K562 (cell line): ENCODE measurements around the gene SERAC1. TPM values are rescaled to one million over a fixed set of nuclear protein-coding genes. Genes with fewer than 3 reads are reported as not detected.

Source experiments
- ATAC-seq: fragments of 200-7000 bp; cut with Tn5 transposase; 3 replicates; pipeline ENCODE4 v1.9.1; 2020; ENCODE audit warnings: moderate library complexity
- BruUV-seq: library from RNA; stranded (reverse); fragments of 400-500 nt; replicated peaks from 2 replicates; lab custom pipeline; 2021; lab: Mats Ljungman, UMichigan
- CTCF ChIA-PET: fragments of 300-600 bp; formaldehyde crosslinking; extraction: SDS; loops from one replicate; lab custom pipeline; 2021; ENCODE audit warnings: low intra/inter-chr PET ratio; lab: Yijun Ruan, JAX
- POLR2A ChIA-PET: fragments of 300-600, 350-650 bp; sonication (Branson Sonifier 250); formaldehyde crosslinking; extraction: SDS; loops from one replicate; lab custom pipeline; 2021; ENCODE audit warnings: antibody characterized with exemption, inconsistent platforms; lab: Yijun Ruan, JAX
- DNase-seq, 4 experiments: peaks; one replicate each; pipeline versions ENCODE4 v3.0.0 to v3.0.0-alpha.2; 2011 to 2018; ENCODE audit warnings: low spot score in 3 of 4, mixed read lengths in 3 of 4; ENCODE audit errors: extremely low read depth in 1 of 4
- FAIRE-seq: peaks from 2 replicates; lab custom pipeline; 2011; peaks lifted over from hg19 to GRCh38; lab: Jason Lieb, UNC
- H2AFZ ChIP-seq: 2 replicates; pipeline ENCODE4 v1.6.0; 2011; ENCODE audit warnings: low read depth, low read length, control low read depth, inconsistent platforms
- H3K27ac ChIP-seq: fragments of 200-600 bp; 3 replicates; pipeline ENCODE4 v1.8.0; 2011; ENCODE audit warnings: low read depth, mild to moderate bottlenecking, control low read depth, inconsistent platforms, low read length, moderate library complexity, mixed read lengths; ENCODE audit errors: extremely low read depth
- H3K27me3 ChIP-seq, 2 experiments: fragments of 300-600 bp in 1 of 2; 2 replicates in 1 of 2; 3 replicates in 1 of 2; pipeline versions ENCODE4 v1.6.0 to v1.8.0; 2011; ENCODE audit warnings: inconsistent platforms in 2 of 2, low read length in 2 of 2, mild to moderate bottlenecking in 1 of 2, mixed read lengths in 1 of 2, moderate library complexity in 1 of 2; ENCODE audit not compliant: control insufficient read depth in 2 of 2, insufficient read depth in 2 of 2
- H3K36me3 ChIP-seq: fragments of 300-600 bp; 3 replicates; pipeline ENCODE4 v1.8.0; 2011; ENCODE audit warnings: mild to moderate bottlenecking, low read length, inconsistent platforms; ENCODE audit not compliant: control insufficient read depth, insufficient read depth
- H3K4me1 ChIP-seq, 2 experiments: fragments of 200-600 bp in 1 of 2; replicated peaks in 1 of 2; 2 replicates in 1 of 2; 3 replicates in 1 of 2; pipeline versions ENCODE4 v1.5.1 to v1.8.0; 2011; ENCODE audit warnings: inconsistent platforms in 2 of 2, low read length in 2 of 2, mild to moderate bottlenecking in 1 of 2, mixed read lengths in 1 of 2, moderate library complexity in 1 of 2; ENCODE audit not compliant: control insufficient read depth in 2 of 2, insufficient read depth in 2 of 2
- H3K4me2 ChIP-seq: 2 replicates; pipeline ENCODE4 v1.6.1; 2011; ENCODE audit warnings: low read length, control low read depth, inconsistent platforms, mixed read lengths; ENCODE audit not compliant: insufficient read depth
- H3K4me3 ChIP-seq: fragments of 200-600 bp; sonication (generic), shearing (Covaris generic); 2 replicates; pipeline ENCODE4 v1.5.1; 2016; ENCODE audit warnings: control low read depth, inconsistent platforms
- H3K79me2 ChIP-seq: fragments of 200-600 bp; 3 replicates; pipeline ENCODE4 v1.8.0; 2011; ENCODE audit warnings: low read length, inconsistent platforms; ENCODE audit not compliant: control insufficient read depth, insufficient read depth
- H3K9ac ChIP-seq, 2 experiments: 2 replicates each; pipeline versions ENCODE4 v1.6.0 to v1.6.1; 2011; ENCODE audit warnings: low read depth in 2 of 2, low read length in 2 of 2, control low read depth in 1 of 2, inconsistent platforms in 1 of 2, mild to moderate bottlenecking in 1 of 2, mixed read lengths in 1 of 2; ENCODE audit not compliant: insufficient read depth in 1 of 2
- H3K9me1 ChIP-seq: one replicate; pipeline ENCODE4 v1.6.0; 2011; ENCODE audit warnings: inconsistent platforms, mild to moderate bottlenecking, low read length, moderate library complexity; ENCODE audit not compliant: control insufficient read depth, insufficient read depth
- H3K9me3 ChIP-seq: replicated peaks from 2 replicates; pipeline ENCODE4 v1.5.1; 2011; ENCODE audit warnings: low read depth, low read length, inconsistent platforms; ENCODE audit not compliant: control insufficient read depth, insufficient read depth
- H4K20me1 ChIP-seq: replicated peaks from 2 replicates; pipeline ENCODE4 v1.6.1; 2011; ENCODE audit warnings: low read length, inconsistent platforms, mixed read lengths; ENCODE audit not compliant: control insufficient read depth, insufficient read depth
- ARHGAP35 ChIP-seq: fragments of 450-650 bp; IDR thresholded peaks from 2 replicates; pipeline ENCODE4 v1.6.1; 2018; ENCODE audit not compliant: partially characterized antibody
- HIVEP1 ChIP-seq: fragments of 250-450 bp; sonication (Bioruptor Pico); IDR thresholded peaks from 2 replicates; pipeline ENCODE4 v1.4.0; 2020; ENCODE audit warnings: mild to moderate bottlenecking
- MAFK ChIP-seq: IDR thresholded peaks from 2 replicates; pipeline ENCODE4 v1.6.1; 2011; ENCODE audit warnings: low read length, improper control_type of control experiment
- NONO ChIP-seq, 2 experiments: fragments of 200-400 bp in 1 of 2; fragments of 450-650 bp in 1 of 2; formaldehyde crosslinking in 1 of 2; IDR thresholded peaks; 2 replicates each; pipeline ENCODE4 v1.6.1; 2017; ENCODE audit warnings: low read depth in 2 of 2, mild to moderate bottlenecking in 2 of 2, moderate library complexity in 2 of 2, low read length in 1 of 2
- NR2C1 ChIP-seq, 2 experiments: fragments of 450-650 bp; IDR thresholded peaks; 2 replicates each; pipeline ENCODE4 v1.6.1; 2017; ENCODE audit warnings: mild to moderate bottlenecking in 2 of 2, antibody characterized with exemption in 1 of 2, inconsistent platforms in 1 of 2, missing compliant biosample characterization in 1 of 2, missing genetic modification characterization in 1 of 2
- ZNF224 ChIP-seq: sonication (generic); formaldehyde crosslinking; IDR thresholded peaks from 2 replicates; pipeline ENCODE4 v1.8.0; 2022; ENCODE audit warnings: mild to moderate bottlenecking, missing genetic modification reagents
- WGBS: fragments of 100-300 bp; shearing (Covaris generic); methylation state at CpG from one replicate; pipeline ENCODE4 v1.1.6; 2016; ENCODE audit warnings: low coverage, mixed read lengths; ENCODE audit not compliant: insufficient coverage; ENCODE audit errors: missing lambda C conversion rate; 5-methylcytosine and 5-hydroxymethylcytosine counted together
- in situ Hi-C: fragments of 300-500 bp; cut with MboI; formaldehyde crosslinking; loops from 4 replicates; pipeline ENCODE4 v1.15.0; 2018; ENCODE audit warnings: inconsistent platforms, mixed read lengths
- intact Hi-C: fragments of 100-400 bp; cut with micrococcal nuclease; formaldehyde crosslinking; loops from 2 replicates; pipeline ENCODE4 v1.14.2; 2022
- polyA plus RNA-seq, 8 experiments: library from polyadenylated mRNA; depleted of rRNA in 4 of 8; stranded (reverse) in 5 of 8; unstranded in 3 of 8; fragments of >200 nt; fragmentation: Nextera tagmentation in 2 of 8; fragmentation: Illumina TruSeq in 1 of 8; extraction: Ambion mirVana in 2 of 8; extraction: Trizol in 1 of 8; gene quantifications; 2 replicates each; pipeline versions ENCODE4 v1.2.1 to v1.2.3, GENCODE V29; 2011 to 2014; ENCODE audit warnings: inconsistent platforms in 1 of 8, missing spikeins in 1 of 8
- total RNA-seq, 7 experiments: library from RNA; depleted of rRNA in 6 of 7; stranded (reverse); fragments of >200 nt in 6 of 7; fragmentation: Illumina TruSeq in 2 of 7; extraction: Trizol in 2 of 7; gene quantifications; 2 replicates each; pipeline versions ENCODE4 v1.2.1 to v1.2.3, GENCODE V29; 2011 to 2021; ENCODE audit warnings: low replicate concordance in 1 of 7
- TF ChIP-seq, protein P1 (sequence below): fragments of 450-650 bp; IDR thresholded peaks from 2 replicates; pipeline ENCODE4 v1.7.0; 2016; ENCODE audit warnings: borderline replicate concordance

Gene SERAC1
- total and polyA plus RNA-seq, 9 of the 15 experiments (the other 6 are each of a cell fraction or from before 2014, with no cell fraction given) = 1.8 to 6.2 (median 2.8) TPM

GRCh38 chr6:158070513-158070912 is 97.5 kb downstream of the SERAC1 start:
- 84% methylated on average over 10 of the region's 10 CpGs for WGBS
- intact Hi-C loops = loop anchor here (5.0 kb wide), 2 partner anchors 43 to 123 kb away; no protein-coding TSS in a partner anchor
- no peaks in the 10 kb centered on the region for H3K79me2 ChIP-seq
- TF ChIP-seq ZNF224 (CRISPR knock-in tag) = no peak
- no peak for TF ChIP-seq MAFK
- H3K9me1 ChIP-seq = peaks cover 3% of the 10 kb centered on the region
- no peaks in the 10 kb centered on the region; the same call in 1 of the 2 replicates for H4K20me1 ChIP-seq
- ChIA-PET CTCF (no interaction called here), POLR2A (interaction anchor here (0.7 to 1.7 kb wide), 7 partner anchors 9 to 88 kb away, joined by 3 to 6 read pairs (median 4); no protein-coding TSS in a partner anchor)
- H3K4me2 ChIP-seq = no peak overlapping the region
- ATAC-seq = no peak
- FAIRE-seq = no peak
- H3K36me3 ChIP-seq = peaks cover 56% of the 10 kb centered on the region
- DNase-seq = no peak
- no TSS peak for BruUV-seq
- no peaks in the 10 kb centered on the region for H3K9me3 ChIP-seq
- H3K27me3 ChIP-seq = no peaks in the 10 kb centered on the region
- H3K27ac ChIP-seq = no peak overlapping the region
- H3K4me1 ChIP-seq = peaks cover 4 to 15% of the 10 kb centered on the region in 2 experiments; a peak in 4 of 5 replicates
- H3K4me3 ChIP-seq = no peak overlapping the region
- in situ Hi-C loops = no loop called here
- H2AFZ ChIP-seq = no peak overlapping the region
- H3K9ac ChIP-seq = no peak overlapping the region; a peak in 1 of 4 replicates

DNA sequence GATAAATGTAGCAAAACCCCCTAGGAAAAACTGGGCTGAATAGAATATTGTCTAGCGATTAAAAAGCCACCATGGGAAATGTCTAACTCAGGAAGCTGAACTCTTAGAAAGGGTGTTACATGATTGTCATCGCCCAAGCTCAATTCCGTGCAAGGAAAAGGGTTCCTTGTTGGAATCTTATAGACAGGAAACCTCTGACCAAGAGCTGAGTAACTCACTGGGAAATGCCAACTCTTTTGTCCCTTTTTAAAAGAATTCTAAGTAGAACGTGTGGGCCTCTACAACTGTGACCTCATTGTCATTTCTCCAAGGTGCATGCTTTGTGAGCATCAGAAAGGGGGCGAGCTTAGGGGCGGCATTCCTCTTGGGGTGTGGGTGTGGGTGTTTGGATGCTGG is 98.3 kb downstream of the SERAC1 start:
- POLR2A ChIA-PET = interaction anchor here (0.6 to 1.7 kb wide), 6 partner anchors 10 to 73 kb away, joined by 3 to 4 read pairs (median 3); no protein-coding TSS in a partner anchor
- BruUV-seq = no TSS peak
- no peak overlapping the region for H3K4me3 ChIP-seq
- no peak for FAIRE-seq
- no peak overlapping the region for H2AFZ ChIP-seq
- TF ChIP-seq HIVEP1 (CRISPR knock-in tag) (no peak), NR2C1 (IDR thresholded peaks at IDR 0.05) (no peak), NR2C1 (tag; IDR thresholded peaks at IDR 0.05) (no peak), NONO (IDR thresholded peaks at IDR 0.05; ENCODE audit: low read depth in 2 of 2, low read length in 1 of 2) (no peak), ARHGAP35 (no peak)
- TF ChIP-seq, protein P1, sequence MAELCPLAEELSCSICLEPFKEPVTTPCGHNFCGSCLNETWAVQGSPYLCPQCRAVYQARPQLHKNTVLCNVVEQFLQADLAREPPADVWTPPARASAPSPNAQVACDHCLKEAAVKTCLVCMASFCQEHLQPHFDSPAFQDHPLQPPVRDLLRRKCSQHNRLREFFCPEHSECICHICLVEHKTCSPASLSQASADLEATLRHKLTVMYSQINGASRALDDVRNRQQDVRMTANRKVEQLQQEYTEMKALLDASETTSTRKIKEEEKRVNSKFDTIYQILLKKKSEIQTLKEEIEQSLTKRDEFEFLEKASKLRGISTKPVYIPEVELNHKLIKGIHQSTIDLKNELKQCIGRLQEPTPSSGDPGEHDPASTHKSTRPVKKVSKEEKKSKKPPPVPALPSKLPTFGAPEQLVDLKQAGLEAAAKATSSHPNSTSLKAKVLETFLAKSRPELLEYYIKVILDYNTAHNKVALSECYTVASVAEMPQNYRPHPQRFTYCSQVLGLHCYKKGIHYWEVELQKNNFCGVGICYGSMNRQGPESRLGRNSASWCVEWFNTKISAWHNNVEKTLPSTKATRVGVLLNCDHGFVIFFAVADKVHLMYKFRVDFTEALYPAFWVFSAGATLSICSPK = no peak
- TF ChIP-seq, all 486 proteins: peak for 0
- Histone ChIP-seq H3K36me3 (peaks cover 63% of the 10 kb centered on the region), H3K27me3 (no peaks in the 10 kb centered on the region), H4K20me1 (peaks cover 4% of the 10 kb centered on the region; the same call in 1 of the 2 replicates), H3K79me2 (no peaks in the 10 kb centered on the region), H3K4me2 (no peak overlapping the region), H3K9ac (no peak overlapping the region), H3K9me1 (peaks cover 3% of the 10 kb centered on the region), H3K27ac (no peak overlapping the region), H3K4me1 (peaks cover 4 to 18% of the 10 kb centered on the region in 2 experiments; a peak in 4 of 5 replicates), H3K9me3 (no peaks in the 10 kb centered on the region)
- ATAC-seq = no peak
- intact Hi-C loops (loop anchor here (5.0 kb wide), 2 partner anchors 42 to 122 kb away; no protein-coding TSS in a partner anchor), in situ Hi-C loops (no loop called here)
- DNase-seq = no peak
- WGBS = 78% methylated on average over 6 of the region's 6 CpGs
- CTCF ChIA-PET = no interaction called here
